ENCODE measurements around the gene FURIN.
A peak's percentile ranks its signal among the peaks of the same experiment; 100 is the strongest.
"Not testable (repeated sequence)": the region's sequence is repeated elsewhere in the genome, so short reads cannot be mapped to it uniquely, and the experiment has no call there.

FURIN gene

DNA sequence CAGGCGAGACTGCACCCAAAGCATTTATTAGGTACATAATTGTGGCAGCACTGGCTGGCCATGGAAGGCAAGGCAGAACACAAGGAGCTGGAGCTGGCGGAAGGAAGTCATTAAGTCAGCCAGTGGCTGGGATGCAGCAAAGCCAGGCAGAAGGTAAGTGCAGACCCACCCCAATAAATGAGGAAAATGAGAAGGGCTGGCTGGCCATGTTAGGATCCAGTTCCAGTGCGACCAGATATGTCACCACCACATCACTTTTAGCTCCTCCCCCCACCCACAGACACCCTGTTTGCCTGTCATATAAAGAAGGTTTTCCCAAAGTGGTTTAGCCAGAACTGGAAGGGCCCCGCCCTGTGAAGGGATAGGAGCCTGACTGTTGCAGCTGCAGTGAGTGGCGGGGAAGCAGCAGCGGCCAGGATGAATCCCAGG lies at the start of gene FURIN:
TSS of gene FURIN (plus strand) at position 328 of the 429 bp plus-strand sequence. CDS start 7,153 bp downstream, outside the sequence.
- no peak for DNase-seq

DNA sequence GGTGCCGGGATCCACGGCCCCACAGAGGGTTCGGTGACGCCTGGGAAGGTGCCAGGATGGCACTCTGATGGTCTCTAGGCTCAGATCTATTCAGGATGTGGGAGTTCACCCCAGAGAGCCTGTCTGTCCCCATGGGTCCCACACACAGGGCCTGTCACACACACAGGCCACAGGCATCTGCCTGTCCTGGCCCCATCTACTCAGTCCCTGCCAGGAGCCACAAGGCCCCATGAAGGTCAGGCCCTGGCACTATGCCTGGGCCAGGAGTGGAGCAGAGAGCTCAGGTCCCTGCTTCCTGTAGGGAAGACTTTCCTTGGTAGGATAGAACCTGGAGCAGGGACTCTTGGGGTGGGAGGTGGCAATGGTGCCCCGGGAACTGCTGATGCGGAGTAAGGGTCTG lies 49.0 kb upstream of the FURIN start:
- DNase-seq = no peak

DNA sequence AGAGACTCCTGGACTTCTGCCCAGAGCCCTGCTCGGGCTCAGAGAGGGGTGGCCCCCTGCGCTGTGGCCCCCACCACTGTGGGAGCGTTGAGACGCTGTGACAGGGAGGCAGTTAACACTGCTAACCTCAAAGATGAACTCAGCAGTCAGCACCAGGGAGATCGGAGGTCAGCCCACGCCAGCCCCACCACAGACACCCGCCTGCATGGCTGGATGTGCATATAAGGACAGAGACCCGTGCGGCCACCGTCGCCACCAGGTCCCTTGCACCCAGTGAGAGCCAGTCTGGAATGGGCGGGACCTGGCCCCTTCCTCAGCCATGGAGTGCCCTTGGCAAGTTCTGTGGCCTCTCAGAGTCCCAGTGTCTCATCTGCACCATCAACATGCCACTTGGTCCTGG lies 48.5 kb upstream of the FURIN start:
- no peak for DNase-seq

DNA sequence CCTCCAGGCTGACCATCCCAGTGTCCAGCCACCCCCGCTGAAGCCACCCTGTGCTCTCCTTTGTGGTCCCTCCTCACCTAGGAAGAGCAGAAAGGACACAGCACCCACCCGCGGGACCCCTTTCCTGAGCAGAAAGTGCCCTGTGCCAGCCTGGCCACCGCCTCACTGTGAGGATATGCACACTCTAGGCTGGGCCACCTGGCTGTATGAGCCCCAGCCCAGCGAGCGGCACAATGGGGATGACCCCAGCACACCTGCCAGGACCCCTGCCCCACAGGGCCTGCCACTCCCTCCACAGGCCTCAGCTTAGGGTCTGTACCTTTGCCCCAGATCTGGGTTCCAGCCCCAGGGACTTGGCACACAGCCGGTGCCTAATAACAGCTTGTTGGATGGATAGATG lies 47.9 kb upstream of the FURIN start:
- DNase-seq = no peak

DNA sequence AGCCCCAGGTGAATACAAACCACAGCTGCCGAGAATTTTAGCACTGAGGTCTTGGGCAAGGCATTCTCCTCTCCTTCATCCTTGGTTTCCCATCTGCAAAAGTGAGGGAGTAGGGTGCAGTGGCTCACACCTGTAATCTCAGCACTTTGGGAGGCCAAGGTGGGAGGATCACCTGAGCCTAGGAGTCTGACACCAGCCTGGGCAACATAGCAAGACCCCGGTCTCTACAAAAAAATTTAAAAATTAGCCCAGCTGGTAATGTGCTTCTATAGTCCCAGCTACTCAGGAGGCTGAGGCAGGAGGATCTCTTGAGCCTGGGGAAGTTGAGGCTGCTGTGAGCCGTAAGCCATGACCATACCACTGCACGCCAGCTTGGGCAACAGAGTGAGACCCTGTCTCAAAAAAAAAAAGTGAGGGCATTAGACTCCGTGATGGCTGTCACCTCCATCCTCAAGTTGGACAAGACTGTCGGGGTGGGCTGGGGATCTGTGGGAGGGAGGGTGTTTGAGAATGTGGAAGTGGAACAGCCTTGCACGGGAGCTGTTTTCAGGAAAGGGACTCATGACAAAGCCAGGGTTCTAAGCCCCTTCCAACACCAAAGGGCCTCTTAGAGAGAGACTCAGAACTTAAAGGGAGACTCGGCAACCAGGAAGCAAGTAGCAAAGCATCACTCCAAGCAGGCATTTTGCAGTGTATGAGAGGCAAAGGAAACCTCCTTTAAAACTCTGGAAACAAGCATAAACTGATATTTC lies 46.0 kb upstream of the FURIN start:
- DNase-seq = no peak

DNA sequence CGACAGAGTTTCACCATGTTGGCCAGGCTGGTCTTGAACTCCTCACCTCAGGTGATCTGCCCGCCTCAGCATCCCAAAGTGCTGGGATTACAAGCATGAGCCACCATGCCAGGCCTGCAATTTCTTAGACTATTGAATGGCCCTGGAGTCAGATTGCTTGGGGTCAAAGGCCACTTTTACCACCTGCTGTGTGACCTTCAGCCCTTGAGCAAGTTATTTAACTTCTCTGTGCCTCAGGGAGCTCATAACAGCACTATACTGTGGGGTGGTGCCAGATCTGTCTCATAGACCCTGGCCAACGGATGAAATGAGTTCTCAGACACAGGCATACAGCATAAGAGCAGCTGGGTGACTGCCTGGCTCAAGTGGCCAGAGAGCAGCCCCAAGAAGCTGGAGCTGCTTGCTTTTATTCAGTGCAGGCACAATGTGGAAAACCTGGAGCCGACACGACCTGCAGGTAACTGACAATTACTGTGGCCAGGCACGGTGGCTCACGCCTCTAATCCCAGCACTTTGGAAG lies 44.9 kb upstream of the FURIN start:
- no peak for DNase-seq

DNA sequence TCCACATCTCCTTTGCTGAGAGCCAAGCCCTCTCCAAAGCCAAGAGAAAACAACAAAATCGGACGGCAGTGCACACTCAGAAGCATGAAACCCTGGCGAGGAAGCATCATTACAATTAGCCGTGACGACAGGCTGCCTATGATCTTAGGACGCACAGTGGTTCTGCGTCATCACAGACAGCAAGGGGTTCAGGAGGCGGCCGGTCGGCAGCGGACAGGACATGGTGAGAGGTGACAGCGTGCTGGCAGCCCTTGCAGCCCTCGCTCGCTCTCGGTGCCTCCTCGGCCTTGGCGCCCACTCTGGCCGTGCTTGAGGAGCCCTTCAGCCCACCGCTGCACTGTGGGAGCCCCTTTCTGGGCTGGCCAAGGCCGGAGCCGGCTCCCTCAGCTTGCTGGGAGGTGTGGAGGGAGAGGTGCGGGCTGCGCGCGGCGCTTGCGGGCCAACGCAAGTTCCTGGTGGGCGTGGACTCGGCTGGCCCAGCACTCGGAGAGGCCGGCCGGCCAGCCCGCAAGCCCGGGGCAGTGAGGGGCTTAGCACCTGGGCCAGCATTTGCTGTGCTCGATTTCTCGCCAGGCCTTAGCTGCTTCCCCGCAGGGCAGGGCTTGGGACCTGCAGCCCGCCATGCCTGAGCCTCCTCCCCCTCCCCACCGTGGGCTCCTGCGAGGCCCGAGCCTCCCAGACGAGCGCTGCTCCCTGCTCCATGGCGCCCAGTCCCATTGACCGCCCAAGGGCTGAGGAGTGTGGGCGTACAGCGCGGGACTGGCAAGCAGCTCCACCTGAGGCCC lies 43.1 kb upstream of the FURIN start:
- DNase-seq = not testable (repeated sequence)

DNA sequence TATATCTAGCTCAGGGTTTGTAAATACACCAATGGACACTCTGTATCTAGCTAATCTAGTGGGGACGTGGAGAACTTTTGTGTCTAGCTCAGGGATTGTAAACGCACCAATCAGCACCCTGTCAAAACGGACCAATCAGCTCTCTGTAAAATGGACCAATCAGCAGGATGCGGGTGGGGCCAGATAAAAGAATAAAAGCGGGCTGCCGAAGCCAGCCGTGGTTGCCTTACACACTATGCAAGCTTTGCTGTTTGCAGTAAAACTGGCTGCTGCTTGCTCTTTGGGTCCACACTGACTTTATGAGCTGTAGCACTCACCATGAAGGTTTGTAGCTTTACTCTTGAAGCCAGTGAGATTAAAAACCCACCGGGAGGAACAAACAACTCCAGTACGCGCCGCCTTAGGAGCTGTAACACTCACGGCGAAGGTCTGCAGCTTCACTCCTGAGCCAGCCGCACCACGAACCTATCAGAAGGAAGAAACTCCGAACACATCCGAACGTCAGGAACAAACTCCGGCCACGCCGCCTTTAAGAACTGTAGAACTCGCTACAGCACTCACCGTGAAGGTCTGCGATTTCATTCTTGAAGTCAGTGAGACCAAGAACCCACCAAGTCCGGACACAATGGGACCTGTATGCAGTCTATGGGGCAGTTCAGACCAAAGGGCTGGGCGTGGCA lies 42.0 kb upstream of the FURIN start:
- DNase-seq = not testable (repeated sequence)

DNA sequence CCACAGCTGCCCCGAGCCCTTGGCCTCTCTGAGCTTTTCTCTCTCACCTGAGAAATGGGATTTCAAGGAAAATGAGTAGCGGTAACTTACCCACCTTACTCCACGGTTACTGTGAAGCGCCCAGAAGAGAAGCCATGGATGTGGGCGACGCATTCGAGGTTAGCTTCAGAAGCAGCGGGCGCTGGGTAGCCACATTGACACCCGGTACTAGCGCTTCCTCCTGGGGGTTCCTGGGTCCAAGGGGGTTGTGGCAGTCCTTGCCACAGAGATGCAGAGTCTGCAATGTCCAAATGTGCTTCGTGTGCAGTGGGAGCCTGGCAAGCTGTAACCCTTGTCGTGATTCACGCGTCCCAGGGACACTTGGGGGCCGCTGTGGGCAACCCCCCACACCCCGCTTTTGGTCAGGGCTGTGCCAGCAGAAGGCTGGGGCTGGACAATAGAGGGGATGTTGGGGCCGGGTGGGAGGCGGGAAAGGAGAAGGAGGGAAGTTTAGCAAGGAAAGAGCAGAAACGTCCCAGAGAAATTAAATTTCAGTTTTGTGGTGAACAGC lies 41.4 kb upstream of the FURIN start:
- no peak for DNase-seq

DNA sequence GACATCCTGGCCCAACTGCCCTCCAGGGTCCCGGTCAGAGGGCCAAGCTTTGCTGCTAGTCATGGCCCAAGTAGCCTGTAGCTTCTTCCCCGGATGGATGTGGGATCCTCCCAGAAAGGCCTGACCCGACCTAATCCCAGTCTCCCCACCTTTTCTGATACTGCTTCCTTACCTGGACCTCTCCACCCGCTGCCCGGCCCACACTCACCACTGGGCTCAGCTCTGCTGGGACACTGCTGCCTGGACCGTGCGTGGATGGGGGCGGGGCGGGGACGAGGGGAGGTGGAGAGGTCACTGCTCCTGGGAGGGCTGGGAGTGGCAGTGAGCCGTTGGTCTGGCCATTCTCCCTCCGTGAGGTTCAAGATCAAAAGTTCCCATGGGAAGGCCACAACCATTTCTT lies 40.3 kb upstream of the FURIN start:
- DNase-seq = no peak

DNA sequence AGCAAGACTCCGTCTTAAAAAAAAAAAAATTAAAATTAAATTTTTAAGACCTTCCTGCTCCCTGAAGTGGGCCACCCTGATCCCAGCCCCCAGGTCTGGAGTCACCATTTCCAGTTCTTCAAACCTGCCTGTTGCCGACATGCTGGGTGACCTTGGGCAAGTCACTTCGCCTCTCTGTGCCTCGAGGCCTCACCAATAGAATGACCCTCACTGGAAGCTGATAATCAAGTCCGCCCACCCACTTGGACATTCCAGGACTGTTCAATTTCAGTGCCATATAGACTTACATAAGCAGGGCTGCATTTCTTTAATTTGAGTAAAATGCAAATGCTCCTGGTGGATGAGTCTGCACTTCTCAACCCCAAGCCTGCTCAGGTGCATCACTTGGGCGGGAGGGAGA lies 39.3 kb upstream of the FURIN start:
- DNase-seq = no peak

DNA sequence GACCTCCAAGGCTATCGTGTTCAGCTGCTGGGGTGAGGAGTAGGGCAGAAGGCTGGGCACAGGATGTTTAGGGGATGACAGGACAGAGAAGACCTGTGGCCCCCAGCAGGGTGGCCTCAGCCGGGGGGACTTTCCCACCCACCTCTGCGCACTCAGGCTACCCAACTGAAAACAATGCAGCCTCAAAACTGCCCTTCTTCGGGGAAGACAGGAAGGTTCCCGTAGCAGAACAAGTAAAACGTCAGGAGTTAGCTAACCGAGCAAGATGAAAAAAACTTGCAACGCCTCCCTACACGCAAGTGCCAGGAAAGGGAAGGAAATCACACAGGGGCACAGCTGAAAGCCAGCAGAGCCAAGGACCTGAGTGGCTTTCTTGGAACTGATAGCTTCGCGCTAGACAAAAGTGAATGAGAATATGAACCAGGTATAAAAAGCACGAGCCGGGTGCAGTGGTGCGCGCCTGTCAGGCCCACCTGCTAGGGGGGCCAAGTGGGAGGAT lies 38.4 kb upstream of the FURIN start:
- DNase-seq = no peak

DNA sequence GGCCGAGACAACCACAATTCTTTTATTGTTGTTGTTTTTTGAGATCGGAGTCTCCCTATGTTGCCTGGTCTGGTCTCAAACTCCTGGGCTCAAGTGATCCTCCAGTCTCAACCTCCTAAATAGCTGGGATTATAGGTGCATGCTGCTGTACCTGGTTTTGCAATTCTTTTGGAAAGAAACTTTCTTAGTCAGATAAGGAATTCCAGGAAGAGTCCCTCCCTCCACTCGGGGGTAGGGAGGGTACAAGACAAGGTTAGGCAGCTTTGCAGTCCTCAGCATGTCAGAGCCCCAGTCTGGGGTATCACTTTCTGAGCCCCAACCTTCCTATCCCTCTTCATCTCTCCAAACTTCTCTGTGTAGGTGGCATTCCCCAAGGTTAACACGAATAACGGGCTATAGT lies 33.8 kb upstream of the FURIN start:
- no peak for DNase-seq

DNA sequence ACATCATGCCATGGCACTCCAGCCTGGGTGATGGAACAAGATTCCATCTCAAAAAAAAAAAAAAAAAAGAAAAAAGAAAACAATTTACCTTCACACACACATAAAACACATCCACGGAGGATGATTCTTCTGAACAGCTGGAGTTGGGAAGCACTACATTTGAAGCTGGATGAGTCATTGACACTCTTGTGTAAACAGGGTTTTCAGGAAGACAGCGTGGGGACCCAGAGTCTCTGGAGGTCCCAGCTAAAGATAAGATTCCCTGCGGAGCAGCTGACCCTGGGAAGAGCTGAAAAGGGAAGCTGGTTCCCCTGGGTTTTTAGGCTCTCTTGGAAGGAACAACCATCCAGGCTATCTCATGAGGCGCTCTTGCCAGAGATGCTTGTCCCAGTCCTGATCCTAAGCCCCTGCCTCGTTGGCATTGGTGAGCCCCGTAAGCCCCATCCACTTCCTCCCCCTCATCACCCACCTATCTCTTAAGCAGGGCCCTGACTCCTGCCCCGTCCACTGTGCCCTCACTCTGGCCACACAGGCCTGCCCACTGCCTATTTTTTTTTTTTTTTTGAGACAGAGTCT lies 32.0 kb upstream of the FURIN start:
- no peak for DNase-seq

DNA sequence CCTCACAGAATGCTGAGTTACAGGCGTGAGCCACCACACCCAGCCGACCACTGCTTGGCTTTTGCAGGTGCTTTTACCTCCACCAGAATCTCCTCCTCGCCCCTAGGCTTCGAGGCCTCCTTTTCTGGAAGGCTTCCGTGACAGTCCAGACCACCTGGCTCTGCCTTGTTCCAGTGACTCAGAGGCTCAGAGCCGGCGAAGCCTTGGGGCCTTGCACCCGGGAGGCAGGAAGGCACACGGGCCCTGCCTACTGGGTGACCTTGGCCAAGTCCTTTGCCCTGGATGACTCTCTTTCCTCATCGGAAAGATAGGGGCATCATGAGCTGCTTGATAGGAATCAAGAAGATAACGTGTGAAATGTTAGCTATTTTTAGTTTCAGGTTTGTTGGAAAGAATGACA lies 31.3 kb upstream of the FURIN start:
- DNase-seq = no peak

DNA sequence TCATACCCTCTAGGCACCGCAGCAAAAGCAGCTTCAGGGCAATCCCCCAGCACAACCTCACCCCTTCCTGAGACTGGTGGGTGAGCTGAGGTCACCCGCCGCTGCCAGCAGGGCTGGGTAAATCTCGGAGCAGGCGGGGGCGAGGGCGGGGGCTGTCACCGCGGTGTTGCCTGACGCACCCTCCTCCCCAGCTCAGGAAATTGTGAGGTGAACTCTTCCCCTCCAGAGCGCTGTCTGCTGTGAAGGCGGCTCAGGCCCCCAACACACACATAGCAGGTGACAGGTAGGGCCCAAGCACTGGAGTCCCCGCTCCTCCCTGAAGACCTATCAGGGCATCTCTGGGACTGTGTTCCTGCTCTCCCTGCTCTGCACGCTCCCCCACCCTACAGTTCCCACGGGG lies 30.2 kb upstream of the FURIN start:
- DNase-seq = no peak

DNA sequence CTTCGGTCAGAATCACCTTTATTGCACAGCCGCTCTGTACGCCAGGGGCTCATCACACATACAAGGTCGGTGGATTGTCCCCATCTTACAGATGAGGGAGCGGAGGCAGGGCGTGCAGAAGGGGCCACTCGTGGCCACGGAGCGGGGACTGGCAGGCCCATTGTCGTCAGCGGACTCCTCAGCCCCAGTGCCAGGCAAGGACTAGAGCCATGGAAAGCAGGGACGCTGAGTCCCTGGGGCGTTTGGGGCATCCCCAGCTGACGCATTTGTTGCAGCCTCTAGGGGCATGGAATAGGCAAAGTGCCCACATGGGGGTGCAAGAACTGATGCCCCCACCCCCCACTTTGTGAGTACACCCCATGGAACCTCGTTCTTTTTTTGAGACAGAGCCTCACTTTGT lies 29.8 kb upstream of the FURIN start:
- DNase-seq = no peak

DNA sequence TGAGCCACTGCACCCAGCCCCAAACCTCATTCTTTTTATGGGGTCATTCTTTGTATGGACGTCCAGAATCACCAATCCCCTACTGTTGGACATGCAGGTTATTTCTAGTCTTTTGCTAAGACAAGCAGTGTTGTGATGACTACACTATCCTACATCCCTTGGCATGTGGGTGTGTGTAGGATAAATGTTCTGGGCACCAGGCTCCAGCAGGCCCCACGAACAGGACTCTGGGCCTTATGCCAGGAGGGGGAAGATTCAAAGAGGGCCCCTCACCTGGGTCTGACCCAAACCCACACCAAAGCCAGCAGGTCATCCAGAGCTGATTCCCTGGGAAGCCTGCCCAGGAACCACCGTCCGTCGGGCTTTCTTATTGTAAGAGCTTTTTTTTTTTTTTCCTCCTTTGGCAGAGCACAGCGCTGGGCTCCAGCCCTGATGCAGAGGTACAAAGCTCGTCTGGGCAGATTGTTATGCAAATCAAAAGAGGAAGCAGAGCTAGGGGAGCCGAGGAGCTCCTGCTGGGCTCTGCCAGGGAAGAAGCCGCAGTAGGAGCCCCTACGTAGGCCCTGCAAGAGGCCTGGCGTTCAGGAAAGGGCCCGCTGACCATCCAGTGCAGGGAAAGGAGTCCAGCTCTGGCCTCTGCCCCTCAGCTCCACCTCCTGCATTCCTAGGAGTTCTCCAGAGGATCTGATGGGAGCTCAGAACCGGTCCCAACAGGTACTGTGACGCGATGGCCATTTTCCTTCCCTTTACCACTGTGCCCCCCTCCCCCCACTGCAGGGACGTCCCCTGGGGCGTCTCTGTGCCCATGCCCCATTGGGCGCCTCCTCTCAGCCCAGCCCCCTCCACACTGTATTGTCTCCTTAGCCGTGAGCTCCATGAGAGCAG lies 29.0 kb upstream of the FURIN start:
- DNase-seq = peak; percentile 29

DNA sequence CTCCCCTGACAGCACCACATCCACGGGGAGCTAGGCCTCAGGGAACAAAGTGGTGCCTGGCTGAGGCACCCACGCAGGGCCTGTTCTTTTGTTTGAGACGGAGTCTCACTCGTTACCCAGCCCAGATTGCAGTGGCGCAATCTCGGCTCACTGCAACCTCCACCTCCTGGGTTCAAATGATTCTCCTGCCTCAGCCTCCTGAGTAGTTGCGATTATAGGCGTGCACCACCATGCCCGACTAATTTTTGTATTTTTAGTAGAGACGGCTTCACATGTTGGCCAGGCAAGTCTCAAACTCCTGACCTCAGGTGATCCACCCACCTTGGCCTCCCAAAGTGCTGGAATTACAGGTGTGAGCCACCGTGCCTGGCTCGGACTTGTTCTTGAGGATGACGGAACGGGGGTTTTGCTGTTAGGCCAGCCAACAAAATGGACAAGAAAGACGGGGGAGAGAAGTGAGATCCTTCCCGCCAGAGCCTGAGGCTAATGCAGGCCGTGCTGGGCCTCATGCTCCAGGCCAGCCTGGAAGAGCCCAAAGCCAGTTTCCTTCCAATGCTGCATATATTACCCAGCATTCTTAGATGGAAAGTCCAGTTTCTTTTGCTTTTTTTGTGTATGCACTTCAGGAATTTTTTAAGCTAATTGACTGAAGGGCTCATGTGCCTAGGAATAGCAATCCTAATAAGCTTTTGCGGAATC lies 28.1 kb upstream of the FURIN start:
- DNase-seq = no peak

DNA sequence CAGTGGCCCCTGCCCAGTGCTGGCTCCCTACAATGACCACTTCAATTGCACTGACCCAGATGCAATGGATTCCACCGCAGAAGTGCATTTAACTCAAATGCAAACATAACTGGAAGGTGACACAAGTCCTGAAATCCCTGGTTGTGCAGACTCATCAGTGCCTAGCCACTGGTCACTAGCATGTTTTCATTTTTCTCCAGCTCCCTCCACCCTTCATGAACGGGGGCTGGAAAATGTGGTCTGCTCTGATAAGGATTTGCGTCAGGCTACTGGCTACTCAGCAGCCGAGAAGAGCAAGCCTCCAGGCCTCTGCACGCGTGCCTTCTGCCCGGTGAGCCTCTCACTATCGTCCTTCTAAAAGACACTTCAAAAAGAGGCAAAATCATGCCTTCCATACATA lies 27.4 kb upstream of the FURIN start:
- DNase-seq = no peak

DNA sequence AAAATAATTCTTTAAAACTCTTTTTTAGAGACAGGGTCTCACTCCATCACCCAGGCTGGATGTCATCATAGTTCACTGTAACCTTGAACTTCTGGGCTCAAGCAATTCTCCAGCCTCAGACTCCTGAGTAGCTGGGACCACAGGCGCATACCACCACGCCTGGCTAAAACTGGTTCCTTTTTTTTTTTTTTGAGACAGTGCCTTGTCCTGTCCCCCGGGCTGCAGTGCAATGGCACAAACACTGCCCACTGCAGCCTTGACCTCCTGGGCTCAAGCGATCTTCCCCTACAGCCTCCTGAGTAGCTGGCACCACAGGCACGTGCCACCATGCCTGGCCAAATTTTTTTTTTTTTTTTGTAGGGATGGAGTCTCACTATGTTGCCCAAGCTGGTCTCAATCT lies 23.7 kb upstream of the FURIN start:
- DNase-seq = no peak

Measured in NCI-H1092 treated with DMSO at 0.1 percent for 48 hours (cell line).